Endometrial microvascular endothelial cells (primary cell): Measurements from ENCODE around the gene LDHD. TPM values are rescaled to one million over a fixed set of nuclear protein-coding genes. Genes with fewer than 3 reads are reported as not detected.
"Not testable (repeated sequence)": the region's sequence is repeated elsewhere in the genome, so short reads cannot be mapped to it uniquely, and the experiment has no call there.

Source experiments
- in situ Hi-C: cut with HindIII; loops from 2 replicates; pipeline ENCODE4 v1.10.0; 2017; ENCODE audit warnings: low sequenced_read_pairs, low pct_unique_long_range_greater_than_20kb; ENCODE audit errors: inconsistent ontology term
- total RNA-seq: library from RNA; depleted of rRNA; stranded (reverse); fragments of >200 nt; gene quantifications from one replicate; pipeline ENCODE4 v1.2.3, GENCODE V29; 2015; ENCODE audit errors: inconsistent ontology term

LDHD gene
- 0.09 TPM for total RNA-seq

- in situ Hi-C loops = no loop called here
Measured at GRCh38 chr16:75116081-75116910, at the start of gene LDHD. LDHD (minus strand) TSS chr16:75116780; CDS start chr16:75116720, 60 bp downstream.

DNA sequence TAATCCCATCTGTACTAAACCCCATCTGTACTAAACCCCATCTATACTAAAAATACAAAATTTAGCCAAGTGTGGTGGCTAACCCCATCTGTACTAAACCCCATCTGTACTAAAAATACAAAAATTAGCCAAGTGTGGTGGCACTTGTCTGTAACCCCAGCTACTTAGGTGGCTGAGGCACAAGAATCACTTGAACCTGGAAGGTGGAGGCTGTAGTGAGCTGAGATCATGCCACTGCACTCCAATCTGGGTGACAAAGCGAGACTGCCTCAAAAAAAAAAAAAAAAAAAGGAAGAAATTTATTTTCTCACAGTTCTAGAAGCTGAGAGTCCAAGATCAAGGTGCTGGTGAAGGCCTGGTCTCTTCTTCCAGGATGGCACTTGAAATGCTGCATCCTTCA, 43.8 kb upstream of the LDHD start:
- in situ Hi-C loops = no loop called here

DNA sequence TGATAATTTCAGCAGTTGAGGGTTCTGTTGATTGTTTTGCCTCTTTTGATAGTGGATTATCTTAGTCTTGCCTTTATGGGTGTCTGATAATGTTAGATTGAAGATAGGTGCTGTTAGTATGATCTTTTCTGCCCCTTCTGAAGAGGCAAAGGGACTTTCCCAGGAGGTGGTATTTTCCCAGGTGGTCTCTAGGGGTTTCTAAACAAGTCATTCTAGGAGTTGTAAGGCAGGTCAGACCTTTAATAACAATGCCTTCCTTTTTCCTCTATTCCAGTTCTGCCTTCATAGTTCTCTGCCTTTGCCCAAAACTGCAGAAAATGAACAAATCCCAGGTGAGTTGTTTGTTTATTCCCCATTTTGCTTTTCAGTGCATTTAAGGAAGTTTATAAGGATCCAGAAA, 36.1 kb upstream of the LDHD start:
- in situ Hi-C loops = no loop called here

DNA sequence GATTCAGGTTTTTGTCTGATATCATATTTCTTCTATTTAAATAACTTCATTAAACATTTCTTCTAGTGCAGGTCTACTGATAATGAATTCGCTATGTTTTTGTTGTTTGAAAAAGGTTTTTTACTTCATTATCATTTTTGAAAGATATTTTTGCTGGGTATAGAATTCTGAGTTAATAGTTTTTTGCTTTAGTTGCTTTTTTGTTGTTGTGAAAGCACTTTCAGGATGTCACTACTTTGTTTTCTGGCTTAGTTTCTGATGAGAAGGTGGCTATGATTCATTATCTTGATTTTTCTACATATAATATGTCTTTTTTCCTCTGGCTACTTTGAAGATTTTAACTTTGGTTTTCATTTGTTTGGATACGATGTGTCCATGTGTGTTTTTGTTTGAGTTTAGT, 35.2 kb upstream of the LDHD start:
- in situ Hi-C loops = no loop called here

GRCh38 chr16:75148311-75149195, 32.0 kb upstream of the LDHD start, which contains the start of gene ZFP1:
ZFP1 (plus strand) TSS chr16:75148524; CDS start chr16:75152952, 4,428 bp downstream.
- in situ Hi-C loops = no loop called here

DNA sequence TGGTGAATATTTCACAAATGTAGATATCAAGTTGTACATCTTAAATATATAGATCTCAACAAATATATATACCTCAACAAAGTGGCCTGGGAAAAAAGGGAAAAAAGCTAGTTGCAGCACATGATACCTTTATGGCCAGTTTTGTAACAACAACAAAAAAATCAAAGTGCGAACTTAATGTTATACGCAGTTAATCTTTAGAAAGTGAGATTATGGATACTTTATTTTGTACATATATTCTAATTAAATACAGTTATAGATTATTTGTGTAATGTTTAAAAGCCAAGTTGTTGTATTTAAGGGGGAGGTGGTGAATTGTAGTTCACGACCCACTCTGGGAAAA, 31.4 kb upstream of the LDHD start:
- in situ Hi-C loops = no loop called here

DNA sequence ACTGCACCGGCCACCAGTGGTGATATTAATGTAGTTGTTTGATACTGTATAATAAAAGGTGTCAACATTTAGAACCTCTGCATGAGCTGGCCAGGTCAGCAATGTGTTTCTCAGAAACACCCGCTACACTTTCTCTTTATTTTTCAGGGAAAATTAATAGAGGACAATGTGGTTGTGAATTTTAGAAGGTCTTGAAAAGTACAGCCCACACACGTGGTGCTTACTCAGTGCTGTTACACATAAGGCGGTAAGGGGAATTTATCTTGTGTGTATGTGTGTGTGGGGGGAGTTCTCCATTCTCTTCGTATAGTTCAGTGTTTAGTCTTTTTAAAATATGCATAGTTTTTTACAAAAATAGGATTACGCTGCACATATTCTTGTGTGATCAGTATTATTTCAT, 27.4 kb upstream of the LDHD start:
- in situ Hi-C loops = no loop called here

GRCh38 chr16:75139498-75139897, 22.9 kb upstream of the LDHD start:
- in situ Hi-C loops = no loop called here

DNA sequence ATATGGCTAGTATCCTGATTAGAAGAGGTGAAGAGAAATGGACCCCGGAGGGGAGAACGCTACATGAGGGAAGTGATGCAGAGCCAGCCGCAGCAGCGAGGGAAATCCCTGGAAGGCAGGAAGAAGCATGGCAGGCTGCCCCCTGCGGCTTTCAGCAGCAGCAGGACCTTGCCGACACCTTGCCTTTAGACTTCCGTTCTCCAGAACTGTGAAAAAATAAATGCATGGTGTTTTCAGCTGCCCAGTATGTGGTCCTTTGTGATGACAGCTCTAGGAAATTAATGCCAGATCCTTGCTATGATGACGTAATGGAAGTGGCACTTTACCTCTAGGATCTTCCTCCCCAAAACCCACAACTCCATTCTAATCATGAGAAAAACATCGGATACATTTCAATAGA, 22.1 kb upstream of the LDHD start:
- in situ Hi-C loops = no loop called here

GRCh38 chr16:75138233-75138632, 21.7 kb upstream of the LDHD start:
- in situ Hi-C loops = no loop called here

DNA sequence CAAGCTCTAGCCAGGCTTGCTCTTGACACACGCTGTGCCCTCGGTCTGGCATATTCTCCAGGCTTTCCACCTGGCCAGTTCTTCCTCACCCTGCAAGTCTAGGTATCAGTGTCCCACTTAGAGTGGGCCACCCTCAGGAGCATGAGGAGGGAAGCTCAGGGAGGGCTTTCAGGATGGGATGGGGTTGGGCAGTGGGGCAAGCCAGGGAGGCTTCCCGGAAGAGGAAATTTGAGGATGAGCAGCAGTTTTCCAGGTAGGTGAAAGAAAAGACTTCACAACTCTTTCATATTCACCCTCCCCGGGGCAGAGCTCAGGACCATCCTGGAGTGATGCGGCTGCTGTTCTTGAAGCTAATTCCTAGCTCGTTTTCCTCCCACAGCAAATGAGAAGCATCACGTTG, 14.5 kb upstream of the LDHD start:
- in situ Hi-C loops = no loop called here

DNA sequence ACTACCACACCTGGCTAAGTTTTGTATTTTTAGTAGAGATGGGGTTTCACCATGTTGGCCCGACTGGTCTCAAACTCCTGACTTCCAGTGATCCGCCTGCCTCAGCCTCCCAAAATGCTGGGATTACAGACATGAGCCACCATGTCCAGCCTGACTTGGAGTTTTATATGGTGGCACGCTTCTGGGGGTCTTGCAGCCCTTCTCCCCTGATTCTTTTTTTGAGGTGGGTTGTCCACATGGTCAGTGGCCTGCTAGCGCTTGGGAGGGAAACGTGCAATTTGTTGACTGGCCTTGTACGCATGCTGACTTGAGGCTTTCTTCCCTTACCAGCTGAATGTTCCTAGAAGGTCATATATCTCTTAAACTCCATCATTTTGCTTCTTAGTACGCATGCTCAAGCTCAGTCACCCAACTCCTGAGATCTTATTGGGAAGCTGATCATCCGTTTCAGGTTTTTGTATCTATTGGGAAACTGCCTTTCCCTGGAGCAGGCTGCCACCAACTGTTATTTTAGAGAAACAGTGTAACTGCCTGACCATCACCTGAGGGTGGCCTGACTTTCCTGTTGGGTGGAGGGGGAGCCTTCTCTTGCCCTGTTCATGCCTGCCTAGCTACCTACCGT, 13.7 kb upstream of the LDHD start:
- in situ Hi-C loops = no loop called here

GRCh38 chr16:75129421-75130149, 13.0 kb upstream of the LDHD start:
- in situ Hi-C loops = not testable (repeated sequence)

DNA sequence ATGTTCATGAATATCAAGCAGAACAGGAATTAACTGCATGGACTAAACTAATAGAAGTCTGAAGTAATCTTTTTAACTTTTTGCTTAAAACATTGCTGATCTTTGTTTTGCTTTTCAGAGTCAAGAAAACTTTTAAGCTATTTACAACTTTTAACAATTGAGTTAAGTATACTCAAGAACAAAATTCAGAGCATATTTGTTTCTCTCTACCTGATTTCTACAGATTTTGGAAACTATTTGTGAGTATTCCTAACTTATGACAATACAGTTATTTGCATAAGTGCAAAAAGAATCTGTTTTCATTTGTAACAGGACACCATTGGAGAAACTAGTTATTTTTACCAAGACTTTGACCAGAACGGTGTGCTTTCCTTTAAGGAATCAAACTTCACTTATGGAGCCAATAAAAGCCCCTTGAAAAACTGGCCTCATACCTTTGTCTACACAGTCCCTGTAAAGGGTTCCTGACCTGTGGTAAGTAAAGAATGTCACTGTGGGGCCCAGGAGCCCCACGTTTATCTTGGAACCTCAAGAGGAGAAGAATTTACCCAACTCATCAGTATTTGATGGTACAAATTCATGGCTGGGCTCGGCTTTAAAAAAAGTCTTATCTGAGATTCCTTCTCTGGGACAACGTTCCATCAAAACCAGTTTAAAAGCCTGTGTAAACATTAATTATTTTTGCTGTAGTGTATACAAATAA, 11.3 kb upstream of the LDHD start:
- in situ Hi-C loops = no loop called here

- in situ Hi-C loops = no loop called here
Measured at GRCh38 chr16:75122609-75123008, 6.0 kb upstream of the LDHD start.

DNA sequence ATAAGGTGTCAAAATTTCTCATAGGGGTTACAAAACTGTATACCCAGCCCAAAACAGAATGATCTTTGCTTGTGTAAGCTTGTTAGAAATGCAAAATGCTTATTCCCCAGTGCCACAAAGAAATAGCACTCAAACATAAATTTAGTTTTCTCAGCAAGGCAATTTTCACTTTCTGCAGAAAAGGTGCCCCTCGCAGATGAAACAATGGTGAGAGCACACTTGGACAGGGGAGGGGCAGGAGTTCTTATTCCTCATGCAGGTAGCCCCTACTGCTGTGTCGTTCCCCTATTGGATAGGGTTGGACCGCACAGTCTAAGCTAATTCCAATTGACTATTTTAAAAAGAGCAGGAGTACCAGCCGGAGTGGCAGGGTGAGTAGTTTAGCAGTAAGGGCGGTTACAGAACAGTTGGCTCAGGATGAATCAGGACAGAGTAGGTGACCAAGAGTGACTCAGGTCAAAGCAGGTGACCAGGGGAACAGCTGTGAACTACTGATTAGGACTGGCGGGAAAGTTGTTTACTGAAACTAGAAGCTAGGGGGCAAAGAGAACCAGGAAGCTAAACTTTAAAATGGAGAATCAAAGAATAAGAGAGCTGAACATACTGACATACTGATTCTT, 5.5 kb upstream of the LDHD start:
- in situ Hi-C loops = no loop called here

GRCh38 chr16:75120253-75120652, 3.7 kb upstream of the LDHD start:
- in situ Hi-C loops = no loop called here

- in situ Hi-C loops = no loop called here
Measured at GRCh38 chr16:75118943-75119539, 2.5 kb upstream of the LDHD start.
